GM21515 (cell line): Measurements from ENCODE around the gene PNKD.
A peak's percentile ranks its signal among the peaks of the same experiment; 100 is the strongest.

Experiments used
- ATAC-seq: cut with Tn5 transposase; IDR thresholded peaks from one replicate; pipeline ENCODE4 v1.9.1; 2021; ENCODE audit not compliant: unreplicated experiment

The PNKD gene

DNA sequence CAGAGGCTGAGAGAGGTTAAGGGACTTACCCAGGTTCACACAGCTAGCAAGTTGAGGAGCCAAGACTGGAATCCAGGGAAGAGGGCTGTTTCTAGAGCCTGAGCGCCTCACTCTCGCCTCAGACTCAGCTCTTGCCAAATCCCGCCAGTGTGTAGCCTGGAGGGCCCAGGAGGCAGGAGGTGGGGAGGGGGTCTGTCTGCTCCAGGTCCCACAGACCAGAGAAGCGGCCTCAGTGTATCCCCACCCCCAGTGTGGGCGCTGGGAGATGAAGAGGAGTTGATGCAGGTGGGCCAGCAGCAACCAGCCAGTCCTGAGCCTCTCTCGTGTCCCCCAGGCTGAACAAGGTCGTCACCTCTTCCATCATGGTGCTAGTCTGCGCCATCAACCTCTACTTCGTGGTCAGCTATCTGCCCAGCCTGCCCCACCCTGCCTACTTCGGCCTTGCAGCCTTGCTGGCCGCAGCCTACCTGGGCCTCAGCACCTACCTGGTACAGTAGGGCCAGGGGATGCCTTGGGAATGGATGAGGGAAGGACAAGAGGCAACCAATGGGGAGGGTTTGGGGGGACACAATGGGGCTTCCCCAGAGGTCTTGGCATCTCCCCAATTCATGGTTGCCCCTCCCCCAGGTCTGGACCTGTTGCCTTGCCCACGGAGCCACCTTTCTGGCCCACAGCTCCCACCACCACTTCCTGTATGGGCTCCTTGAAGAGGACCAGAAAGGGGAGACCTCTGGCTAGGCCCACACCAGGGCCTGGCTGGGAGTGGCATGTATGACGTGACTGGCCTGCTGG, 124.2 kb downstream of the PNKD start:
- no peak for ATAC-seq

DNA sequence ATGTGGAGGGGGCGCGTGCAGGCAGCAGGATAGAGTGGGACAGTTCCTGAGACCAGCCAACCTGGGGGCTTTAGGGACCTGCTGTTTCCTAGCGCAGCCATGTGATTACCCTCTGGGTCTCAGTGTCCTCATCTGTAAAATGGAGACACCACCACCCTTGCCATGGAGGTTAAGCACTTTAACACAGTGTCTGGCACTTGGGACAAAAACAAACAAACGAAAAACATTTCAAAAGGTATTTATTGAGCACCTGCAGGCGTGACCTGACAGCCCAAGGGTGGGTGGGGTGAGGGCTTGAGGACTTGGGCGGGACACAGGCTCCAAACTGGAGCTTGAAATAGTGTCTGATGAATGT, 124.7 kb downstream of the PNKD start:
- no peak for ATAC-seq

DNA sequence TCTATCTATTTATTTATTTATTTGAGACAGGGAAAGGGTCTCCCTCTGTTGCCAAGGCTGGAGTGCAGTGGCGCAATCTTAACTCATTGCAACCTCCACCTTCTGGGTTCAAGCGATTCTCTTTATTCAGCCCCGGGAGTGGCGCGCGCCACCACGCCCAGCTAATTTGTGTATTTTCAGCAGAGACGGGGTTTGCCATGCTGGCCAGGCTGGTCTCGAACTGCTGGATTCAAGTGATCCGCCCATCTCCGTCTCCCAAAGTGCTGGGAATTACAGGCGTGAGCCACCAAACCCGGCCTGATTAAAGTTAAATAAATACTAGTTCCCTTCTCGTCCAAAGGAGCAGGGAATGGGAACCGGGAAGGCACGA, 125.1 kb downstream of the PNKD start:
- no peak for ATAC-seq

DNA sequence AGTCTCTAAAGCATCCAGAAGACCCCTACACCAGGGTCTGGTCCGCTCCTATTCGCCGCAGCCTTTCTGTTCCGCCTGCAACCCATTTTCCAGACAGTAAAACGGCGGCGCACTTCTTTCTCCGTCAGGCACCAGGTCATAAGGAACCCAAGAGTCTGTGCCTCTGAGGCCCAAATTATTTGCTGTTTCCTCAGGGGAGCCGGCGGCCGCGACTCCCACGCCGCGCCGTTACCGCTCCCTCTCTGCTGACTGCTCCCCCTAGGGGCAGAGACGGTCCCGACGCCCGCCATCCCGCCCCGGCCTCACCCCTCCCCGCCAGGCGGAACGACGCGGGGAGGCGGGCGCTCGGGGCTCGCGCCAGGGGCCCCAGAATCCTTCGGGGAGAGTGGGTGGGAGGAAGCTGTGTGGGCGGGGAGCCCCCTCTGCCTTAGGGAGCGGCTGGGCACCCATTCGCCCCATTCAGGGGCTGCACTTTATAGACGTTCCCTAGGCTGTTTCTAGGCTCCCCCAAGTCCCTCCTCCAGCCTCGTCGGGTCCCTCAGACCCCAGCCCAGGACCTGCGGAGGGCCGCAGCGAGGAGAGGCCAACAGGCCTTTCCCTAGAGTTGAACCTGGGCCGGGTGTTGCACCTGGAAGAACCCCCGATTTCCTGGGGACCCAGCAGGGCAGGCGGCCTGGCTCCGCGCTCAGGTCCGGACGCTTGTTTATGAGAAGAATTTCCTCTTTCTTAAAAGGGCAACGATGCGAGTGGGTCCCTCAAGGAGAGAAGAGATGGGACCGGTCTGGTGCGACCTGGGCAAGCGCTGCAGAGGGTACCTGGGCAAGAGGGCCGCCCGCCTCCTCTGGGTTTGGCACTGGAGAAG, 125.7 kb downstream of the PNKD start:
- ATAC-seq, result peak; percentile 48
